HuH-7.5 (cell line): ENCODE data around the gene PEPD.

Experiments
- DNase-seq: peaks from one replicate; pipeline ENCODE4 v3.0.0; 2011; ENCODE audit warnings: low spot score

PEPD gene

GRCh38 chr19:33420821-33421220 lies 100.8 kb downstream of the PEPD start:
- DNase-seq = no peak

GRCh38 chr19:33419788-33420130 lies 101.8 kb downstream of the PEPD start:
- DNase-seq = no peak

- no peak for DNase-seq
Measured at GRCh38 chr19:33418871-33419787, 102.5 kb downstream of the PEPD start.

GRCh38 chr19:33418461-33418860 lies 103.1 kb downstream of the PEPD start:
- DNase-seq = no peak

- no peak for DNase-seq
Measured at GRCh38 chr19:33417751-33418150, 103.8 kb downstream of the PEPD start.

GRCh38 chr19:33416307-33417215 lies 105.0 kb downstream of the PEPD start:
- DNase-seq = peak; percentile 94

GRCh38 chr19:33414667-33415605 lies 106.7 kb downstream of the PEPD start:
- DNase-seq = no peak

- no peak for DNase-seq
Measured at GRCh38 chr19:33413868-33414666, 107.5 kb downstream of the PEPD start.

DNA sequence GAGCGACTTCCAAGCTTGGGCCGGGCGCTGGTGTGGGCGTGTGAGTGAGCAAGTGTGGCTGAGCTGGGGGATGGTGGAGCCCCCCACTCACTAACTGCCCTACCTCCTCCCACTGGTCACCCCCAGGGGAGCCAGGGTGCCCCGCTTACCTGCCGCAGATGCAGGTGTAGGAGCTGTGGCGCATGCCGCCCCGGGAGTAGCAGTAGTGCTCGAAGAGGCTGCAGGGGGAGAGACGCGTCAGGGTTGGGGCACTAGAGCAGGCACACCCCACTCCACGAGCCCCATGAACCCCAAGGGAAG lies 108.2 kb downstream of the PEPD start:
- DNase-seq = no peak

DNA sequence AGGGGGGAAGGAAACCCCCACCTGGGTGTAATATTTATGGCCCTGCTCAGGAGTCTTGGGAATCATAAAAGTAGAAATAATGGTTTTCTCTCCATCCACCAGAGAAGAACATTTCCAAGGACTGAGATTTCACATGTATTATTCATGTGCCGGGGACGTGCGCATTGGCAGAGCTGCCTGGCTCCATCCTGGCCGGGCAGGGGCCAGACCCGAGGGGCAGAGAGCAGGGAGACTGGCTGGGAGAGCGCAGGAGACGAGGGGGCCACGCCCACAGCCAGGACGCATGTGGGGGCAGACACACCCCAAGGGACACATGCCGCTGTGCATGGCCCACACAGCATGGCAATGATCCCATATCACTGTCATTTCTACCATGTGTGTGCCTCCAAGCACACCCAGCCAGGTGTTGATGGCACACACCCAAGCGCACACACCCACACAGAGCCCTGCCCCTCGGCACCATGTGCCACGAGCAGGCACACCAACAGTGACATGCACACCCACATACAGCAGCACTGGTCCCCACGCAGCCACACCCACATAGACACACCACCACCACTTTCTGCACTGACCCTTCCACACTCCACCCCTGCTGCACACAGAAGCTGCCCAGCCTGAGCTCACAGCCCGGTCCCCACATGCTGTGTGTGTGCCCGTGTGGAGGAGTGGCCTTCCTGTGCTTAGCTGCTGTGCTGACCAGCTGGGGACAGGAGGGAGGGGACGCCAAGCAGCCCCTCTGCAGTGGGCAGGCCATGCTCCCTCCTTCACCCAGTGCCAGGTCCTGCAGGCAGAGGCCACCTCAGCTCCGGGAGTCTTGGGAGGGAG lies 108.8 kb downstream of the PEPD start:
- no peak for DNase-seq

DNA sequence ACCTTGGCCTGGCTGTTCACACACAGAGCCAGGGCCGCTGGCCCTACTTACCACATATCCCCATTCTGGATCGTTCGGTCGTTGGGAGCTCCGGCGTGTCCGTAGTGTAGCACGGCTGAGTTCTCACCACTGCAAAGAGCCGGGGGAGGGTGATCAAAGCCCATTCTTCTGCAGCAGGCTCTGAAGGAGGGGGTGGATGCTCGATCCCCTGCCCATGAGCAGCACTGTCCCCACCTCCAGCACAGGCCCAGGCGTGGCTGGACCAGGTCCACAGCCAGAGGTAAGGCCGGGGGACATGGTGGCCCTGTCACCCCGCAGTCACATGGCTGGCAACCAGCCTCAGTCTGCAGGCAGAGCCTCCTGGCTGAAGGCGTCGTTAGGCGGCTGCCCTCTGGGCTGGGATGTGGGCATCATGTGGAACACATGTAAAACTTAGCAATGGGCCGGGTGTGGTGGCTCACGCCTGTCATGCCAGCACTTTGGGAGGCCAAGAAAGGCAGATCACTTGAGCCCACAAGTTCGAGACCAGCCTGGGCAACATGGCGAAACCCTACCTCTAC lies 109.9 kb downstream of the PEPD start:
- no peak for DNase-seq

DNA sequence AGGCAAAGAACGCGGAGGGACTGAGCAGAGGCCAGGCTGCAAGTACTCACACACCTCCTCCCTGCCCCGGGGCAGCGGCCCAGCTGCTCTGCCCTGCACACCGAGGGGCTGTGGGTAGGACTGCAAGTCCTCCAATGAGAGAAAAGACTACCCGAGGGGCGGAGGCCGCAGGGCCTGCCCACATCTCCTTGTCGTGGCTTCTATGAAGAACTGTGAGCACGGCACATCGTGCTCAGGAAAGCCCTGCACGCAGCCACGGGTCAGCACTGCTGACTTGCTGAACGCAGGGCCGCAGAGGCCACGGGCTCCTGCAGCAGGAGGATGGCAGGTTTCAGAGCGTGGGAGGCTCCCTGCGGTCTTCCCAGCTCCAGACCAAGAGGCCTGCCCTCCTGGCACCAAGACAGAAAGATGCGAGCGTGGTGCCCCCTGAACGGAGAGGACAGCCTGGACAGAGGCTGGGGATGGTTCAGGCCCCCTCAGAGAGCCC lies 110.6 kb downstream of the PEPD start:
- DNase-seq = no peak

- DNase-seq = no peak
Measured at GRCh38 chr19:33409906-33410685, 111.5 kb downstream of the PEPD start.

DNA sequence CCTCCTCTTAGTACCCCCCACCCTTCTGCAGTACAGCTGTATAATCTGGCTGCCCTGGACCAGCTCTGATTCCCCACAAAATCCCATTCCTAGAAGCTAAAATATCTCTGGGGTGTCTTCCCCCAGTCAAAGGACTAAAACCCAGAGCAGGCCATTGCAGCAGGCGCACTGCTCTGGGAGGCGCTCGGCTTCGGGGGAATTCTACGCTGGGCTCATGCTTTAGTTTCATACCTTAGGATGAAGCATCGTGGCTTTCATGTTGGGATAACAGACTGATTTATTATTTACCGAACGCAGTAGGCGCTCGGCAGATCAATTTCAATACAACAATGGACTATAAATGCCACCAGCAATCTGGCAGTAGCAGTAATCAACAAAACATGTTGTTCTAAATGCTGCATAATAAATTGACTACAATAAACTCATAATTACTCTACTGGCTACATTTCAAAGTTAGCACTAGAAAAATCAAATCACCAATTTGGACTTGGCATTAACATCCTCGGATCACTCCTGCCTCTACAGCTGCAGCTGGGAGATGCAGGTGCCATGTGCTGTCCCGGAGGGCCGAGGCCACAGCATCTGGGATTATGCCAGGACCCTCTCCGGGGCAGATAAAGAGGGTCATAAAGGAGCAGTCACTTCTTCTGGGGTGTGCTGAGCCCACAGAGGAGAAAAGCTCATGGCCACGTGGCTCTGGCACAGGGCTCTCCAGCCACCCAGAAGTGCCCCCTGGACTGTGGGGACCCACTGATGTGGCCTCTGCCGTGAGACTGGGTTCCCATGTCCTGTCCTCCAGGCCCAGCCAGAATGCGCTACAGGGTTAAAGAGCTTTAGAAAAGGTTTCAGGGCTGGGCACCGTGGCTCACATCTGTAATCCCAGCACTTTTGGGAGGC lies 112.8 kb downstream of the PEPD start:
- DNase-seq = no peak

GRCh38 chr19:33408116-33408515 lies 113.5 kb downstream of the PEPD start:
- no peak for DNase-seq

DNA sequence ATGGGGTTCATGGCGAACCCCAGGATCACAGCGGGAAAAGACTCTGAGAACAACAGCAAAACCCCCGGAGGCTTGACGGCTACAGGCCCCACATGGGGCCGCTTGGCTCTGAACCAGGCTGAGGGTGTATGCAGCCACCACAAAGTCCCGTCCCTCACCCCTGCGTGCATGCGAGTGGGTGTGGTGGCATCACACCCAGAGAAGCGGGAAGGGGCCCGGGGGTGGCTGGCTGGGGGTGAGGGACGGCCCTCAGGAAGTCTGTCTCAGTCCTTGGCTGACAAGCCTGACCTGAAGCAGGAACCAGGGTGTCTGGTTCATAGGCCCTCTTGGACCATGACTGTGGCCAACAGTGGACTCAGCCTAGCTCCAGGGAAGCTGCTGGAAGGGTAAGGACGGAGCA lies 113.9 kb downstream of the PEPD start:
- no peak for DNase-seq

DNA sequence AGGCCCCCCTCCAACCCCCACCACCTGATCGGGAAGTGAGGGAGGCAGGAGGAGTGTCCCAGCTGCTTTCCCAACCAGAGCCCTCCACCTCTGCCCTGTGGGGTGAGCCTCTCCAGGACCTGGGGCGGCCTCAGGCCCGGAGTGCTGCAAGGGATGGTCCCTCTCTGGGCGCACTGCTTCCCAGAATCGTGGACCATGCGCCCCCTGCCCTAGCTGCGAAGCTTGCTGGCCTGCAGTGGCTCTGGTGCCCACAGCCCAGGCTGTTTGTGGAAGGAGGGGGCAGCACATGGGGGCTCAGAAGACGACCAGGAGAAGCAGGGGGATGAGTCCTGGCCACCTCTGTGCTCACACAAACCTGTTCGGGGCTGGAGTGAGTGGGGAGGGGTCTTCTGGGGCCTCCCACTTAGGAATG lies 114.4 kb downstream of the PEPD start:
- no peak for DNase-seq

DNA sequence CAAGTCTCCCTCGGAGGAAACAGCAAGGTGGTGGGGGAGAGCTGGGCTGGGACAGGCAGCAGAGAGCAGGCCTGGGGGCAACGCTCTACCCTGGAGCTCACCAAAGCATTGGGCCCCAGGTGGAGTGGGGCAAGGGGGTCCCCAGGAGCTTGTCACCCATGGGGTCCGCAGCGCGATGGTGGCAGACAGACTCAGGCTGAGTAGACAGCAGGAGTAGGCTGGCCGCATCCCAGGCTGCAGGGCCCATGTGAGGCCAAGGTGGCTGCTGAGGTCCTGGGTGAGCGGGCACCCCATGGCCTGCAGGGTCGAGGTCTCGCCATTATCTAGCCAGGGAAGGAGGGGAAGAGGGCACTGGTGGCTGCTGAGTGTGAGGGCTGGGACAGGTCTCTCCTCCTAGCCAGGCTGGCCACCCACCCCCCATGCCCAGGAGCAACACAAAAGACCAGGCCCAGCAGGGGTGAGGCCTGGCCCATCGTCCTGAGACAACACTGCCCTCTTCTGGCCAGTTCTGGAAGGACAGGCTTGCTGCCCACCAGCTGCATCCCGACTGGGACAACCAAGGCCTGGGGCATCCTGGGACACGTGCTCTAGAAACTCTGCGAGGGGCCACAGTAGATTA lies 115.0 kb downstream of the PEPD start:
- peak; percentile 99 for DNase-seq
